ENCODE data around the gene BFSP2.

BFSP2 gene

DNA sequence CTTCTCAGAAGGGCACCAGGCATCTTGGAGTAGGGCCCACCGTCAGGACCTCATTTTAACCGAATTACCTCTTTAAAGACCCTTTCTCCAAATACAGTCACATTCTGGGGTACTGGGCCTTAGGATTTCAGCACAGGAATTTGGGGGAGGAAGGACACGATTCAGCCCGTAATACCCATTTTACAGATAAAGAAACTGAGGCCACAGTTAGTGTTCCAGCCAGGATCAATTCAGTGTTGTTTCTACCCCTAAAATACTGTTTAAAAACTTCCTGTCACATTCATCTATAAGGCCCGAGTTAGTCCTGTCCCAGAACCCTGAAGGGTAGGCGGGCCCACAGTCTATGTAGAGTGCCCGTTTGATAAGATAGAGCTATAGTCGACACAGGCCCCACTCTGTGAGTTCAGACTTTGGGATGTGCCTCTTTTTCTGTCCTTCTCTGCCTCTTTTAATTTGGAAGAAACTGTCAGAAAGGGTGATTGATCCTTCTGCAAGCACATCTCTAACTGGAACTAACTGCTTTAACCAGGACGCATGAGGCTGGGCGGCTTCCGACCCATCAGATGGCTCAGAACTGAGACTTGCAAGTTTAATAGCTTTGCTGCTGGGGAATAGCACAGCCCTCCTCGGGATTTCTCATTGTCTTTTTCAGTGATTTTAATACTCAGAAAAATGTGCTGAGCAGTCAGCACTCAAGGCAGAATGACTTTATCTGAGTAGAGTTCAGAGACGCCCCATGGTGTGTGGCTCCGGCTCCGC lies 19.5 kb downstream of the BFSP2 start:
- no peak for DNase-seq (ENCODE audit: low spot score)

DNA sequence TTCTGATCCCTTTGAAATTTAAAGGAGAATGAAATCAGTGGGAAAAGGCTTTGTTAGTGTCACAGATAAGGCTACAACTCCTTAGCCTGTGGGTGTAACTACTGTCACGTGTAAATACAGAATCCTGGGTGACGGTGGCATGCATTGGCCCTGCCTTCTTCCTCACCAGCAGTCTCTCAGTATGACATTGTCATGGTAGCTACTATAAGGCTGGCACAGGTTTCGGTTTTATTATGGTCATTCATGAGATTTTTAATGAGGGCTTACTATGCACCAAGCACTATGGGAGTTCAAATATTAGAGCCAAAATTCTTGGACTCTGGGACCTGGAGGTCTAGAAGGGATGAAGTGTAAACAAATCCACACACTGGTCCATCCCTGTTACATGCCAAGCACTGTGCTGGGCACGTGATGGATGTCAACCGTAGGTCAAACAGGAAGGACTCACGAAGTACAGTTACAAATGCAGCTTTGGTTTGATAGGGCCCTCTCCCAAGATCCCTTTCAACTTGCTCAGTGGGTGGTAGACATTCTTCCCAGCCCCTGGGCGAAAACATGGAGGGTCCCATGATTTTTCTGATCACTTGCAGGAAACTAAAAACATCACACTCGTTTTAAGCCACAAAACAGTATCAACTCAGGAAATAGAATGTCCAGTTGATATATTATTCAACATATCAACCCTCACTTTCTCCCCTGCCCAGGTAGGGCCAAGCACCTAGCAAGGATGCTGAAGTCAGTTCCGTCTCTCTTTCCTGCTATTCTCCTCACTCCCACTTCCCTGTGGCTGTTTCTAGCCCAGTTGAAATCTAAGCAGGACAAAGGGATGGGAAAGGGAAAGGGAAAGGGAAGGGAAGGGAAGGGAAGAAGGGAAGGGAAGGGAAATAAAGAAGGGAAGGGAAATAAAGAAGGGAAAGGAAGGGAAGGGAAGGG lies 25.3 kb downstream of the BFSP2 start:
- DNase-seq (ENCODE audit: low spot score), result no peak

DNA sequence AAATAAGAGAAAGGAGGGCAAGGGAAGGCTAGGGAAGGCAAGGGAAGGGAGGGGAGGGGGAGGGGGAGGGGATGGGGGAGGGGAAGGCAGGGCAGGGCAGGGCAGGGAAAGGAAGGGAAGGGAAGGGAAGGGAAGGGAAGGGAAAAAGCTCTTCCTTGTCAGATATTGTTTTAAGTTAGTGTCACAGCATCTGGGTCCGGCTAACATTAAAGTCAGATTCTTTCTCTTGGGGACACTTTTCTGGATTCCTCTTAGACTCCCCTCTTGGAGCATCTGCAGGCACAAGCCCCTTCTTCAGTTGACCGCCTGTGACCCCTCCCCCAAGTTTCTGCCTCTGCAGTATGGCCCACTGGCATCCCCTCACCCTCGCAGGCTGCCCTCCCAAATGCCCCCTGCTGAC lies 26.0 kb downstream of the BFSP2 start:
- no peak for DNase-seq (ENCODE audit: low spot score)

DNA sequence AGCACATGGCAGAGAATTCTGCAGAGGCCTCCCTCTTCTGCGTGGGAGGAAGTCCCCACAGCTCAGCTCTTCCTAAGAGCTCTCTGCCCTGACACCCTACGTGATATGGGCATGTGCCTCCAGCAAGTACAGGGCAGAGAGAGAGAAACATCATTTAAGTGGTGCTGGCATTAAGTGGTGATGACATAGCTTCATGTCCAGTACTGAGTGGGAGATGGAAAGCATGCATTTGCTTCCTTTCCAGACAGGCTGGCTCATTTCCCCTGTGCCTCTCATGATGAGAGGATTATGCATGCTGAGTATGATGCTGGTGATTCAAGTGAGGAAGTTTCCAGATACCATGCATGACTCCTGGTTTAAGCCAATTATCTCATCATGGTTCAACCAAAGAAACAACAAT lies 26.9 kb downstream of the BFSP2 start:
- no peak for DNase-seq (ENCODE audit: low spot score)

DNA sequence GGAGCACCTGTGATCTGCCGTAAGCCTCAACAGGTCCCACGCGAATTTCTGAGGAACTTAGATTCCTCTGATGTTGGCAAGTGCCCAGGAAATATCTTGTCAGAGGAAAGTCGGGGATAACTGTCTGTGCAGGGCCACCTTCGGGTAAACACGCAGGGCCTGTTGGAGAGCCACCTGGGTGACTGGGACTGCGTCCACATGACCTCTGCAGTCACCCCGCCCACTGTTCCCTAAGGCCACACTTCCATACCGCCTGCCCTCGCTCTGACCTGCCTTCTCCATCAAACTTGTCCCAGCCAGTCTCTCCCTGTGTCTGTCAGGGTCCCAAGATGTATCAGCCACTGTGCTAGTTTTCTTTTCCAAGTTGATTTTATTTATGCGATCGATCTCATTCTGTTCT lies 28.7 kb downstream of the BFSP2 start:
- DNase-seq (ENCODE audit: low spot score), result no peak

DNA sequence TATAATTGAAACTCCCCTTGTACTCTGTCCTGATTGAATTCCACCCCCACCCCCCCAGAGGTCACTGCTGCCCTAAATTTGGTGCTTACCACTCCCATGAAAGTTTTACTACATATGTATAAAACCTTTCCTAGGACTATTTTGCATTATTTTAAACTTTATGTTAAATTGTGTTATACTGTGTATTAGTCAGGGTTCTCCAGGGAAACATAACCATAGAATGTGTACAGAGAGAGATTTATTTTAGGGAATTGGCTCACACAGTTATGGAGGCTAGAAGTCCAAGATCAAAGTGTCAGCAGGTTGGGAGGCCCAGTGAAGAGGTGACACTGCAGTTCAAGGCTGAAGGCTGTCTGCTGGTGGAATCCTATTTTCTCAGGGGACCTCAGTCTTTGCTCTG lies 29.2 kb downstream of the BFSP2 start:
- no peak for DNase-seq (ENCODE audit: low spot score)

DNA sequence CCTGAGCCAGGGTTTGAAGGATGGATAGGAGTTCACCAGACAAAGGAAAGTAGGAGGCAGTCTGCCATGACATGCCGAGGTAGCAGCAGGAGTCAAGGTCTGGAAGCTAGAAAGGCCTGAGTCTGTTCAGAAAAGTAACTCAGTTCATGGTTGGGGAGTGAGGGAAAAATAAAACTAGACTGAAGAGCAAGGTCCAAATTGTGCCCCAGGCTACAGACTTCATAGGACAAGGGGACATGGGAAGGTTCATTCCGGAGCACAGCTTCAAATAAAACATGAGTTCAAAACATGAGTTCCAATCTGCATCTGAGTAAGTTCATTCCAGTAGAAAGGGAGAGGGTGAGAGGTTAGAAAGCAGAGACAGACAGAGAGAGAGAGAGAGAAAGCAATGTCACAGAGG lies 39.7 kb downstream of the BFSP2 start:
- no peak for DNase-seq (ENCODE audit: low spot score)

DNA sequence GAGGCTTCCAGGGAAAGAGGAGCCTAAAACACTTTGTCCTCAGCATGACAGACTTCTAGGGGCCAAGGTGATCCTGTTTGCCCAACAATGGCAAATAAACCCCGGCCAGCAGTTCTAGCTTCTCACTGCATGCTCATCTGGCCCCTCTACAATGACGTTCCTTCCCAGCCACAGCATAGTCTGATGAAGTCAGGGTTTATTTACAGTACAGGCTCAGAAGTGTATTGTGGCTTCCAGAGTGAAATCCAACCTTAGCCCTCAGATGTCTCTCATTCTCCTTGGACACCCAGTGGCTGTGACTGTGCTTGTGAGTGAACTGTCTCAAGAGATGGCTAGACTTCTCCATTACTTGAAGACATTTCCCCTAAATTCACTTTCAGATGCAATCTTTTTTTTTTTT lies 40.8 kb downstream of the BFSP2 start:
- no peak for DNase-seq (ENCODE audit: low spot score)

DNA sequence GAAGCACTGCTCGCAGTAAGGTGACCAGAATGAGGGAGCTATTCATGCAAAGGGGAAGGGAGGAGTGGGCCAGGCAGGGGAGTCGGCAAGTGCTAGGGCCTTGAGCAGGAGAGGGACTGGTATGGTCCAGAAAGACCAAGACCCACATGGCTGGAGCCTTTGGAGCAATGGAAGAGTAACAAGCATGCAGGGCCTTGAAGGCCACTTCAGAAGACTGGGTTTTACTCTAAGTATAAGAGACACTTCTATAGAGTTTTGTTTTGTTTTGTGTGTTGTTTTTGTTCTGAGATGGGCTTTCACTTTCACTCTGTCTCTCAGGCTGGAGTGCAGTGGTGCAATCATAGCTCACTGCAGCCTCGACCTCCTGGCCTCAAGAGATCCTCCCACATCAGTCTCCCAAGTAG lies 42.0 kb downstream of the BFSP2 start:
- no peak for DNase-seq (ENCODE audit: low spot score)

DNA sequence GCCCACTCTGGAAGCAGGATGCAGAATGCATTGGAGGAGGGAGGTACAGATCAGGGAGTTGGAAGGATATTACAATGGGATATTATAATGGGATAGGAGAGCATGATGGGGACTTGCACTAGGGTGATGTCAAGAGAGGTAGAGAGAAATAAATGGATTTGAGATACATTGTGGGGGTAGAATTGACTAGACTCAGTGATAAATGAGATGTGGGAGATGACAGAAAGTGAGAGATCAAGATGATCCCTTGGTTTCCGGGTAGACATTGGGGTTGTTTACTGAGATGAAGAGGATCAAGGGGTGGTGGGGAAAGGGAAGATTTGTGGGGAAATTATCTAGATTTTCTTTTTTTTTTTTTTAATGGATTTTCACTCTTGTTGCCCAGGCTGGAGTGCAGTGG lies 42.7 kb downstream of the BFSP2 start:
- DNase-seq (ENCODE audit: low spot score), result no peak

DNA sequence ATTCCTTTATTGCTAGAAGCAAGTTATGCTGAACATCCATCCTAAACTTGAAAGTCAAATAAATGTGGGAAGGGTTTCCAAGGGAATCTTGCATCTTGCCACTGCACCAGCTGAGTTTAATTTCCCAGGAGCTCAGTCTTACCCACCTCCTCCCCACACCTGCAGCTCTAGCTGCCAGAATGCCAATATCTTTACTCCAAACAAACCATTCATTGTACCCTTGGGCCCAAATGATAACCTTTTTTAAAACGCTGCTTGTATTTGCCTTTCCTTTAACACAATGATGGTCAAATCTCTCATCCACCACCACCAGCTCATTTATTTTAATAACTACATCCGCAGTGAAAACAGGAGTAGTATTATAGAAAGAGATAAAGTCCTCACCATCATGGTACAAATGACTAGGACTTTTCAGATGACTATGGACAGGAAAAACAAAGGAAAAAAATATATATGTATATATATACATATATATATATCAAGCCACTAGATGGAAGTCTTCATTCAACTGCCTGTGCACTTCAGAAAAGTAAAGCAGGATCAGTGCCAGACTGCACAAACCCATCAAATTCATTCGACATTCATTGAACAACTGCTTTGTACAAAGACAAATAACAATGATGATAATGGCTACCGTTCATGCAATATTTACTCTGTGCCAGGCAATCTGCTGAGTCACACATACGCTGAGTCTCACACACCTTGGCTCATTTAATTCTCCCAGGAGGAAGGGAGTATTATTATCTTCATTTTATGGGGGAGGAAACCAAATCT lies 44.0 kb downstream of the BFSP2 start:
- DNase-seq (ENCODE audit: low spot score), result no peak

DNA sequence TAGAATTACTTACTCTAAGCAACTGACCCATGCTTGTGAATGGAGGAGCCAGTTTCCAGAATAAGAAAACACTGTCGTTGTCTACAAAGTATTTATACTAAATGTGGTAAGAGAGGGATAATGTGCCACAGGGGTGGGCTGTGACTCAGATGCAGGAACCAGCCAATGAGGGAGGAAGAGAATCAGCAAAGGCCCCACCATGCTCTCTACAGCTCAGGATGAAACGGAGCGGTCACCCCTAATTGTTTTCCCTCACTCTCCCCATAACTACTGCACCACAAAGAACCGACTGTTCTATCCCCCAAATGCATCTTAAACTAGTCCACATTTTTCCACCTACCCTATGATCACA lies 44.5 kb downstream of the BFSP2 start:
- DNase-seq (ENCODE audit: low spot score), result no peak

DNA sequence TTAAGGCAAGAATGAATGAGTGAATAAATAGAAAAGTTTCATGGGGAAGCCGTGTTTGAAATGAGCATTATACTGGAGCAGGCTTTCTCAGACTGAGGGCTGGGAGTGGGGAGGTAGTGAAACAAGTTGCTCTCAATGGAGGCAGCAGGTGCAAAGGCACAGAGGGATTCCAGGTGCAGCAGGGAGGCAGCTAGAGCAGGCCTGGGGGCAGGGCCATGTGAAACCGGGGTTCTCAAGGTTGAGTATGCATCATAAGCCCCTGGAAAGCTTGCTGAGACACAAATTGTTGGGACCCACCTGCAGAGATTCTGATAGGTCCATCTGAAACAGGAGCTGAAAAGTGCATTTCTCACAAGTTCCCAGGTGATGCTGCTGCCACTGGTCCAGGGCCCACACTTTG lies 45.3 kb downstream of the BFSP2 start:
- no peak for DNase-seq (ENCODE audit: low spot score)

DNA sequence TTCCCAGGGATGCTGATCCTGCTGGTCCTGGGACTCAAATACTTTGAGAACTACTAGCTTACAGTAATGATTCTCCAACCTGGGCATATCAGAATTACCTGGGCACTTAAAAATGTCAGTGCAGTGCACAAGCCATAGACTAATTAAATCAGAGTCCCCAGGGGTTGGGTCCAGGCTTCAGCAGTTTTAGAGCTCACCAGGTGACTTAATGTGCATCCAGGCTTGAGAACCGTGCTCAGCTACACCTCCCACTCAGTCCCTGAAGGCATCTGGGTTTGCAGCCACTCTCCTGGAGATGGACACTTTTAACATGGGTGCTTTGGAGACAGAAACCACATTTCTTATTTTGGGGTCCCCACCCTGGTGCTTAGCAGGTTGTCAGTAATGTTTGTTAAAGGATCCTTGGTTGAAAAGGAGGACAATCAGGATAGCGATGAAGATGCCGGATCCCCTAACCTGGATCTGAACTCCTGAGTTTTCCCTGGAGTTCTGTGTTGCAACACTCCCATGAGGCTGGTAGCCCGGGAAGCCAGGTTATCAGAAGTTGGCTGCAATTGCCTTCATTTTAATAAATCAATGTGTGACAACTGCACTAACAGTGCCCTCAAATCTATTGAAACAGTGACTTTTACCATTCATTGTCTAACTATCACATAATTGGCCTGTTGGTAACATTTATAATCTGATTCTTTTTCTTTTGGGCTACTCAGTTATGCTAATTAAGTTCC lies 48.1 kb downstream of the BFSP2 start:
- DNase-seq (ENCODE audit: low spot score), result no peak

DNA sequence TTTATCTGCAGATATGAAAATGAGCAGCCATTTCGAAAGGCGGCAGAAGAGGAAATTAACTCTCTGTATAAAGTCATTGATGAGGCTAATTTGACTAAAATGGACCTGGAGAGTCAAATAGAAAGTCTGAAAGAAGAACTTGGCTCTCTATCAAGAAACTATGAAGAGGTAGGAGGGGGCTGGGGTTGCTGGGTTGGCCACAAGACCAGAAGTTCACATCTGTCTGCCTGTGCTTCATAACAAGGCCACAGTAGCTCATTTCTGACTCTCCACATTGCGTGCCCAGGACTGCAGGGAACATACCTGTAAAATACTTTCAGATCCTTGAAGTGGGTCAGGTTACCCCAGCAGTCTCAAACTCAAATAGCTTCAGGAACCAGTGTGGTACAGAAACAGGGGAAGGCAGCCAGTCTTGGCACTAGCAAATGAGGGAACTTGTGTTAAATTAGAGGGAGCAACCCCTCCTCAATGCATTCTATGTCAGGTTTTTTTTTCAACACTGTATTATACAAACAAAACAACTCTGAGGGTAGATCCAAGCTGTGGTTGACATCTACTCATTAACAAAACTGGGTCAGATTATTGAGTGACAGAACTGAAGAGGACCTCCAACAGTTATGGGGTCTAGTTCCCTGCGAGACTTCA lies 48.7 kb downstream of the BFSP2 start:
- DNase-seq (ENCODE audit: low spot score), result no peak

DNA sequence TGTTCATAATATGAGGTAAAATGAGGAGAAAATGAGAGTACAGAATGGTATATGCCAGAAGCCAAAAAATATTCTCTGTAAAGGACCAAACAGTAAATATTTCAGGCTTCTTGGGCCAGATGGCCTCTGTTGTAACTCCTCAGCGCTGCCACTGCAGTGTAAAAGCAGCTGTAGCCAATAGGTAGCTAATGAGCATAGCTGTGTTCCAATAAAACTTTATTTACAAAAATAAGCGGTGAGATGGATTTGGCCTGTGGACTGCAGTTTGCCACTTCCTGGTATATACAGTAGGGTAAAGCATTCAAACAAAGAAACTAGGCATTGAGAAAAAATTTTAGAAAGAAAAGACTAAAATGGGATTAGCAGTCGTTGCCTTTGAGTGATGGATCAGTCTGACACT lies 51.5 kb downstream of the BFSP2 start:
- DNase-seq (ENCODE audit: low spot score), result no peak

DNA sequence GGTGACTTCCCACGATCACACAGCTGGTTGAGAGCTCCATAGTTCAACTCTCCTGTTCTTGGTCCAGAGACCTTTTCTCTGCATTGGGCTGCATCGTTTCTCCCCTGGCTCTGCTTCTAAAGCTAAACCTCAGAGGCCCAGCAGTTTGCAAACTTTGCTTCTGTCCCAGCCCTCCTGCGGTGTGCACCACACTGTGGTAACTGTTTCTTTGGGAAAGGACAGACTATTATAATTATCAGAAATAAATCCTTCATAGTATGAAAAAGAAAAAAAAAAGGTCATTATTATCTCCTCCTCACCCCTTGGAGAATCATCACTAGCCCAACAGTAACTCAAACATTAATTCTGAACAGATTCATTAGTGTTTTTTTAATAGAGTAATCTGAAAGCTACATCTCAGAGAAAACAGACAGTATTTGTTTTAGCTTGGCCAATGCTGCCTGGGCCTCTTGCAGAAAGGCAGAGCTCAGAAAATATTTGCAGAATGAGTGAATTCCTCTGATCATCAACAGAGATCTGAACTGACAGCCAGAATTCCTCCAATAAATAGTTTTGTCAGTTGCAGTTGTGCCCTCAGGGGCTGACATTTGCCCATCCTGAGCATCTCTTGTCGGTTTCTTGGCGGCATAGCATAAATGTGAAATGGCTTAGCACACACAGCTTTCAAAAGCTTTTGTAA lies 52.9 kb downstream of the BFSP2 start:
- no peak for DNase-seq (ENCODE audit: low spot score)

DNA sequence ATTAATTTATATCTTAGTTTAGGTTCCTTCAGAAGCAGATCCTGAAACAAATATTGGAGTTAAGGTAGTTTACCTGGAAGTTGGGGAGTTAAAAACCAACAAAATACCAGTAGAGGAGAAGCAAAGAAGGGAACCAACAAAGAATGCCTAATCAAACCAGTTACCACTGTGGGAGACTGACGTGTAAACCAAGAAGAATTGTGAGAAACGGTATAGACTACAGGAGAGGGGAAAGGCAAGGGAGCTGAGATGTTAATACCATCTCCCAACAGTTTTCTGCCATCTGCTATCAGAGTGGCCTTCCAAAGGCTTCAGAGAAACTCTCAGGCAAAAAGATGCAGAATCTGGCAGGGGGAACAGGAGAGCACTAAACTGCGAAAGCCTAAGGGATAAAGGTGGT lies 53.5 kb downstream of the BFSP2 start:
- no peak for DNase-seq (ENCODE audit: low spot score)

DNA sequence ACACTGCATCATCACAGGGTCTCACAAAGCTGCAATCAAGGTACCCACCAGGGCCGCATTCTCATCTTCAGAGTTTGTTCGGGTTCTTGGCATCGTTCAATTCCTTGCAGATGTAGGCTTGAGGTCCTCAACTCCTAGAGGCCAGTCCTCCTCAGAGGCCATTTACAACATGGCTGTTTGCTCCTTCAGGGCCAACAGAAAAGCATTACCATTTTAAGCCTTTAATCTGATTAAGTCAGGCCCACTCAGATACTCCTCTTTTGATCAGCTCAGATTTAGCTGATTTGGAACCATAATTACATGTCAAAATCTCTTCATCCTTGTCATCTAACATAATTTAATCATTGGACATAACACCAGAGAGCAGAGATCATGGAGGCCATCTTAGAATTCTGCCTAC lies 55.4 kb downstream of the BFSP2 start:
- DNase-seq (ENCODE audit: low spot score), result no peak

DNA sequence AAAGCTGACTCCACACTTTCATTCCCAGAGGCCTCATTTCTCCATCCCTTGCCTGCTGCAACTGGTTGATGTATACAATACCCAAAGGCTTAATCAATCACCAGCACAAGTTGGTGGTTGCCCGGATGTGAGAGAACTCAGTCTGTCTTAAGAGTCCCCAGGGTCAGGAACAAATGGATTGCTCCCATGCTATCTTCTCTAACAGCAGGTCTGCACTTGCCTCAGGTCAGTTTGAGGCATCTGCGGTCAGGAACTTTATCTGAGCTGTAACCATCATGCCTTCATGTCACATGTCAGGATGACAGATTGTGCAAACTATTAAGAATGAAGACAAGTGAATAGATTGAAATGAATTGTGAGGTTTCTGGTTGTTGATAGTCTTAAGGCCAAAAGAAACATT lies 56.1 kb downstream of the BFSP2 start:
- DNase-seq (ENCODE audit: low spot score), result no peak

DNA sequence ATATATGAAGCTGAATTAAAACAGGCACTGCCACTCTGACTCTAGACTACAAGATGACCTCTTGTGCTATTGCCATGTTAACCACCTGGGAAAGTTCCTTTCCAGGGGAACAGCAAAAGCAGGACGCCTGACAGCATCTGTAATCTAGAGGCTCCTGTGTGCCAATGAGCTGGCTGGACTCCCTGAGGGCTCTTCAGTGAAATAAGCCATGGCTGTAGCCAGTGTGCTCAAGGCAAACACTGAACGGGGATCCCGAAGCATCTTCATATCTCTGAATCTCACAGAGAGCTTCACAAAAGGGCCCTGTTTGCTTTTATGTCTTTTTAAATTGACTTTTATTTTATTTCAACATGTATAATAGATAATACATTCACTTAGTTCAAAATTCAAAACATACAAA lies 57.2 kb downstream of the BFSP2 start:
- no peak for DNase-seq (ENCODE audit: low spot score)
